ENCODE data around the gene TUBB4B. TPM values are rescaled to one million over a fixed set of nuclear protein-coding genes. Genes with fewer than 3 reads are reported as not detected.
A peak's percentile ranks its signal among the peaks of the same experiment; 100 is the strongest.

Gene TUBB4B
- total RNA-seq, 4 donors from 2014 or later: 367 to 753 (median 540) TPM

GRCh38 chr9:137268538-137269201 is 27.6 kb downstream of the TUBB4B start:
- Histone ChIP-seq H3K4me3 (peak overlapping the region in 1 of 4 donors; percentile 33), H3K4me1 (peaks cover 0 to 60% (median 15%) of the 10 kb centered on the region in 3 donors), H3K9me3 (no peaks in the 10 kb centered on the region), H3K27me3 (no peaks in the 10 kb centered on the region), H3K36me3 (peaks cover 33 to 98% (median 38%) of the 10 kb centered on the region in 3 donors), H3K27ac (peak overlapping the region in 3 of 4 donors; percentile 31 to 70 (median 68))
- no peak for DNase-seq
- WGBS, 2 donors: 57 to 71% methylated on average over 14 to 18 of the region's 19 CpGs
- intact Hi-C loops (cut with DNase I): no loop called here
- no peak for TF ChIP-seq POLR2A (IDR thresholded peaks at IDR 0.05)
- no peak for TF ChIP-seq CTCF (IDR thresholded peaks at IDR 0.05)

GRCh38 chr9:137269231-137269772 is 28.2 kb downstream of the TUBB4B start:
- TF ChIP-seq POLR2A (IDR thresholded peaks at IDR 0.05) (peak in 1 of 4 donors; percentile 35), CTCF (IDR thresholded peaks at IDR 0.05) (peak in 1 of 6 experiments; percentile 6)
- no peak for DNase-seq
- H3K36me3 ChIP-seq: peaks cover 28 to 92% (median 32%) of the 10 kb centered on the region in 3 donors
- no peaks in the 10 kb centered on the region for H3K9me3 ChIP-seq
- 40 to 50% methylated on average over 14 to 17 of the region's 17 CpGs for WGBS, 2 donors
- H3K27ac ChIP-seq: peak overlapping the region; percentile 31 to 70 (median 50)
- peak overlapping the region in 1 of 4 donors; percentile 33 for H3K4me3 ChIP-seq
- H3K27me3 ChIP-seq: no peaks in the 10 kb centered on the region
- intact Hi-C loops (cut with DNase I): no loop called here
- H3K4me1 ChIP-seq: peaks cover 6 to 66% (median 20%) of the 10 kb centered on the region in 3 donors

- H3K4me1 ChIP-seq: peaks cover 16 to 84% (median 29%) of the 10 kb centered on the region in 3 donors
These were observed 30.0 kb downstream of the TUBB4B start for GRCh38 chr9:137270929-137271695.

GRCh38 chr9:137271696-137272076 is 30.6 kb downstream of the TUBB4B start:
- TF ChIP-seq POLR2A (IDR thresholded peaks at IDR 0.05) (no peak), CTCF (IDR thresholded peaks at IDR 0.05) (no peak)
- Histone ChIP-seq H3K36me3 (peaks cover 16 to 68% (median 18%) of the 10 kb centered on the region in 3 donors), H3K9me3 (no peaks in the 10 kb centered on the region), H3K27ac (no peak overlapping the region), H3K4me3 (no peak overlapping the region), H3K27me3 (no peaks in the 10 kb centered on the region), H3K4me1 (peaks cover 22 to 90% (median 35%) of the 10 kb centered on the region in 3 donors)
- DNase-seq: no peak
- intact Hi-C loops (cut with DNase I): no loop called here
- 17 to 43% methylated on average over 3 of the region's 3 CpGs for WGBS, 2 donors

More at GRCh38 chr9:137270929-137271695, 30.0 kb downstream of the TUBB4B start:
- intact Hi-C loops (cut with DNase I): no loop called here
- no peak overlapping the region for H3K4me3 ChIP-seq
- no peaks in the 10 kb centered on the region for H3K9me3 ChIP-seq
- DNase-seq: no peak
- no peaks in the 10 kb centered on the region for H3K27me3 ChIP-seq
- TF ChIP-seq CTCF (IDR thresholded peaks at IDR 0.05) (no peak), POLR2A (IDR thresholded peaks at IDR 0.05) (no peak)
- no peak overlapping the region for H3K27ac ChIP-seq
- H3K36me3 ChIP-seq: peaks cover 21 to 74% (median 24%) of the 10 kb centered on the region in 3 donors
- 71 to 79% methylated on average over 14 to 19 of the region's 32 CpGs for WGBS, 2 donors
